Measurements from ENCODE around the gene WNT9B.

Gene WNT9B

DNA sequence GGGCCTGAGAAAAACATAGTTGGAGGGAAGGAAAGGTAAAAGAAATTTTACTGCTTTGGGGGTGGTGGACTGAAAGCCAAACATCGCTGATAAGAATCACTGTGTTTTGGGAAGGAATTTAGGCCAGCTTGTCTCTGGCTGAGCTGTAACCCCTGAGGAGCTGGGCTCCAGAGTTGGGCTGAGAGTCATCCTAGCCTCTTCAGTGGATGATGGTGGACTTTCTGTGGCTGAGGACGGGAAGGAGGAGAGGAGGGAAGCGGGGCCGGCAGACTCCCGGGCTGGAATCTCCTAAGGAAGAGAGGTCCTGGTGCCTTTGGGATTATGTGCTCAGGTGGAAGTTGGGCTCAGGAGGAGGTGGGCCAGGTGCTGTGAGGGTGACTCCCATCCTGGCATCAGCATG lies 8.6 kb downstream of the WNT9B start:
- no peak for DNase-seq

DNA sequence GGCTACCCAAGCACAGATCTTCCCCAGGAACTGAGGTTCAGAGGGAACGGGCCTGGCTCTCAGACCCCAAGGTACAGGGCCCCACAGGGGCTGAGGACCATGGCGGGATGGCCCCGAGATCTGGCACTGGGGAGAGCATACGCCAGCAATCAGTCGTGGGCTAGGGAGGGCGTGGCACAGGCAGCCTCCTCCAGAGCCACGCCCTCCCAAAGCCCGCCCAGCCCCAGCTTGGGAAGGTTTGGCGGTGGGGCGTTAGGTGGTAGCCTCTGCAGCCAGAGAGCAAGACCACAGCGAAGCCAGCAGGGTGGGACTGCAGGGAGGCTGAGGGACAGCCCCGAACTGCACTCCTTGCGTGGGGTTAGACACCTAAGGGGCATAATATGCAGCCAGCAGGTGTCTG lies 11.6 kb downstream of the WNT9B start:
- DNase-seq = no peak

DNA sequence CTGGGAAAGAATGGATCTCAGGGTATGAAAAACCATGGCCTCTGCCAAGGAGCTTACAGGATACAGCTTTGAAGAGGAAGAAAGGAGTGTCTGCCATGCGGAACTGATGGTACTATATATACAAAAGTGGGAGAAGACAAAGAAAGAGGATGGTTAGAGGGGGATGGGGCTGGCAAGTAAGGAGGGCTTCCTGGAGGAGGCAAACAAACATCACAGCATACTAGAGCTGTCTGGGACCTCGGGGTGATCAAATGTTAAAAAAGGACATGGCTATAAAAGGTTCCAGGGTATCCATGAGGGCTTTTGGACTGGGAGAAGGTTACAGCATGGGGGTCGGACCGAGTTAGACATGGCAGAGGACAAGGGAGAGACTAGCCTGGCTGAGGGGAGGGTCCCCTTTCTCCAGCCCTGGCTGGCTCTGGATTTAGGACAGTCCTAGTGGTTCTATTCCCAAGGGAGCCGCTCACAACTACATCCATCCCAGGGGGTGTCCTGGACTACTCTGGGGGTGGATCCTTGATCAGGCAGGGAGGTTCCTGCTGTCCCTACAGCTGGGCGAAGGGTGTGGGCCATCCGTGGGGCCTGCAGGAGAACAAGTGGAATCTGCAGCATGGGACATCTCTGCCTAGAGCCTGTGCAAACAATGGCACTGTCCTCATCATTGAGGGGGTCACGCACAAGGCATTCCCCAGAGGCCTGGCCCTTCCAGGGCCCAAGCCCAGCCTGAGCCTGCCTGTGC lies 12.2 kb downstream of the WNT9B start:
- no peak for DNase-seq

DNA sequence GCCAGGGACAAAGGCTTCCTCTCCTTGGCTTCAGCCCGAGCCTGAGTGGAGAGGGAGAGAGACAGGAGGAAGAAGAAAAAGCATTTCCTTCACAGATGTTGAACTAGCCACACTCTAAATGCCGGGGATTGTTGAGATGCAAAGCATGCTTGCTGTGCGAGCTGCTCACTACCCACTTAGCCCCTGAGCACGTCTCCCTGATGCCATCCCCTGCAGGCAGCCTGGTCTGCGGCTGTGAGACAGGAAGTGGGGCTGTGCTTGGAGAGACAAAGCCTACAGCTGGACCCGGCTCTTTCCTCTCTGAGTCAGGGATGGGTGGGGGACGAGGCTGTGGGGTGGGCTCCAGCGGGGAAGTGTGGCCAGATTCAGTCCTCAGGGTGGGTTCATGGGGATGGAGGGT lies 13.7 kb downstream of the WNT9B start:
- no peak for DNase-seq

DNA sequence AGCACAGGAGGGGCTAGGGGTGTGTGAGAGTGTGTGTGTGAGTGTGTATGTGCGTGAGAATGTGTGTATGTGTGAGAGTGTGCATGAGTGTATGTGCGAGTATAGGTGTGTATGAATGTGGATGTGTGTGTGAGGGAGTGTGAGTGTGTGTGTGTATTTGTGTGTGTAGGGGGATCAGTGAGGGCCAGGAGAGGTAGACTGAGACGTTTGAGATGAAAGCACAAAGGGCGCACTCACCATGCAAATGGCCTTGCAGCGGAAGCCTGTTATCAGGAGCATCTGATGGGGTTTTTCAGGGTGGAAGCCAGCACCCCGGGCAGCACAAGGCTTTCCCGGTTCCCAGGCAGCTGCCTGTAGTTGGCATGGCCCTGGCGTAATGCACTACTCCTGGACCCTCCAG lies 14.9 kb downstream of the WNT9B start:
- peak; percentile 51 for DNase-seq

DNA sequence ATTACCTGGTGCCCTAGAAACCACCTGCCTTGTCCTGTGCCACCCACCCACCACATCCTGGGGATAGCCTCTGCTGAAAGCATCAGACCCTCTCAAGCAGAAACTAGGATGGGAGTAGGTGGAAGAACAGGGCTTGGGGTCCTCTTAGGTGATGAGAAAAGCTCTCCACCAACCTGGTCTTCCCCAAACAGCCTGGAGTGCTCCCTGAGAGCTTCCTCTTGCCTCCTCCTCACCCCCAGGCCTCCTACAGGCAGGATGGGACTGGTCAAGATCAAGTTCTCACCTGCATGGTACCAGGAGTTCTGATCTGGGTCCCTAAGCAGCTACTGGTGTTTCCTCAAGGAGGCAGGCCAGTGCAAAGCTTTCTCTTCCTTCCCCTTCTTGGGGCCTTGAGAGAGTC lies 15.4 kb downstream of the WNT9B start:
- no peak for DNase-seq

DNA sequence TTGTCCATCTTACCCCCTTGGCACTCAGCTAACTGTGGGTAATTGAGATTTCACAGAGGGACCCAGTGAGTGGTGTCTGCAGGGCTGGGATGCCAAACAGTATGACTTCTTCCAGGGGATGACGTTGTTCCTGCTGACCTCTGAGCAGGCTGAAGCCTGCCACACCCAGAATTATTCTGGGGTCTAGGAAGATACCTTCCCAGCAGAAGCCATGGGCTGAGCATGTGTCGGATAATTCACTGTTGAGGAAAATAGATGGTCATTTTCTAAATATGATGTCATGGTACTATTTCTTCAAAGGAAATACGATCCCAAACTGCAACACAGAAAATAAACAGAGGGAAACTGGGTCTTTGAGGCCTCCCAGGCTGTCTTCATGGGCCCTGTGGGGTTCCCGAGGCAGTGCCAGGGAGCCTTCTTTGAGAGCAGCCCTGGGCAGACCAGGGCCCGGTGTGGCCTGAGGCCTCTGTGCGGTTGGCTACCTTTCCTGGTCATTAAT lies 17.4 kb downstream of the WNT9B start:
- no peak for DNase-seq

DNA sequence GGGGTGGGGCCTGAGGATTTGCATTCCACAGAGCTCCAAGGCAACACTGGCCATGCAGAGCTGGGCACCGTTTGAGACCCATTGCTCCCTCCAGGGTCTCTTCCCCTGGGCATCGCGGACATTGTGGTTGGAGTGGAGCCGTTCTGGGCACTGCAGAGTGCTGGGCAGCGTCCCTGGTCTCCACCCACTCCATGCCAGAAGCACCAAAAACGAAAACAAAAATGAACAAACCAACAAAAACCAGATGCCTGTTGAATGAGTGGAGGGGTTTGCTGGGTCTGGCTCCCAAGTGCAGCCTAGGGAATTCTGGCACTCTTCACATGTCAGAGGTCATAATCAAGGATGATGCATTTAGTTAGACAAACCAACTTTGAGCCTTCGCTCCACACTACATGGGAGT lies 17.9 kb downstream of the WNT9B start:
- no peak for DNase-seq

DNA sequence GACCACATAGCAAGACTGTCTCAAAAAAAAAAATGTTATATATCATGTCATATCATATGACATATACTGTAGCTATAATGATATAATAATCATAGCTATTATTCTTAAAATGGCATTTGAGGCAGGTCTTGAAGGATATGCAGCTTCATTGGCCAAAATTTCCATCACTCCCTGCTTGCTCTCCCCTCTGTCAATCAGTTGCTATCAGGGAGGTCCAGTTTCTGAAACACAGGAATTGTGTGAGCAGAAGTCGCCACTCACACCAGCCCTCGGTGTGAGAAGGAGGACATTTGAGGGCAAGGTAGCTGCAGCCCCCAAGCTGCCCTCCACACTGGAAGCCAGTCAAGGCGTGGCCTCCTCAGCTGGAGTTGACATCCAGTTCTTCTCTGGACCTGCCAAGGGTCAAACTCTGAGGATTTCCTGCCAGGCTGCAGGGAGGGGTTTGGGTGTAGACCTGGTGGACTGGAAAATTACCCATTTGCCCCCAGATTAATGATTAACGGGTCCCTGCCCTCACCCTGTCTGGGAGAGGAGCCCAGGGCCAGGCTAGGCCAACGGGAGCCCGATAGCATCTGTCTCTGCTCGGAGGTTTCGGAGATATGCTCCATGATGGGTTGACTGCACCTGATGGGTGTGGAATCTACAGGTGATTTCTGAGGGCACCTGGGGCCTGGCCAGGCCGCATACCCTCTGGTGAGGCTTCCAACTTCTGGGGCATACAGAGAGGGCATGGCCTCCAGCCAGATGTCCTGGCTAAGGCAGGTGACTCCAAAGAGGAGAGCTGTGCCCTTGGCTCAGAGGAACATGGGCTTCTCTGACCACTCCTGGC lies 18.8 kb downstream of the WNT9B start:
- peak; percentile 29 for DNase-seq

DNA sequence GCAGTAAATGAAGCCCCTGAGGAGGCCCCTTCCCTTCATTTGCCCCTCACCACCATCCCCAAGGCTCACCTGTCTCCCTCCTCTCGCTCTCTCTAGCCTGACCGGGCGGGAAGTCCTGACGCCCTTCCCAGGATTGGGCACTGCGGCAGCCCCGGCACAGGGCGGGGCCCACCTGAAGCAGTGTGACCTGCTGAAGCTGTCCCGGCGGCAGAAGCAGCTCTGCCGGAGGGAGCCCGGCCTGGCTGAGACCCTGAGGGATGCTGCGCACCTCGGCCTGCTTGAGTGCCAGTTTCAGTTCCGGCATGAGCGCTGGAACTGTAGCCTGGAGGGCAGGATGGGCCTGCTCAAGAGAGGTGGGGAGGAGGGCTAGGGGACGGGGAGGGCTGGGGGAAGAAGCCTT lies 21.0 kb downstream of the WNT9B start:
- no peak for DNase-seq

DNA sequence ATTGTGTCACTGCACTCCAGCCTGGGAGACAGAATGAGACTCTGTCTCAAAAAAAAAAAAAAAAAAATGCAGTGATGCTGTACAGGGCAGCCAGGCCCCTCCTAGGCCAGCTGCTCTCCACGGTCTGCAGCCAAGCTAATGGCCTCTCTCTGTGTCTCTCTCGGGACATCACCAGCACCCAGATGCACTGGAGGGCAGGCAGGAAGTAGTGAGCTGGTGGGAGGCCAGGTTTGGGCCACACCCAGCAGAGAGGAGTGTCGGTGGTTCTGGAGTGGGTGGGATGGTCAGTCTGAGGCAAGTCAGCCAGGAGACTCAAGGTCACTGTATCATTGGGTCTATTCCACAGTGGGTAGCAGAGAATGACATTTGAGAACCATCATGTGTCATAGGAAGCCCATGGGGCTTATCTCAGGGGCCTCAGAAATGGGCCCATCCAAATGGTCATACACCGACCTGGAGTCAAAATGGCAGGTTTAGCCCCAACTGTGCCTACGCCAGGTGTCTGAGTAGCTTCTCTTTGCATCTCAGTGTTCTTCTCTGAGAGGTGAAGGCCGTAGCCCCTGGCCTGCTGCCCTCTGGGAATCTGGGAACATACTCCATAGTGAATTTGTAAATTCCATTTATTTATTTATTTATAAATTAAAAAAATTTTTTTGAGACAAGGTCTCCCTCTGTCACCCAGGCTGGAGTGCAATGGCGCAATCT lies 22.7 kb downstream of the WNT9B start:
- DNase-seq = no peak

DNA sequence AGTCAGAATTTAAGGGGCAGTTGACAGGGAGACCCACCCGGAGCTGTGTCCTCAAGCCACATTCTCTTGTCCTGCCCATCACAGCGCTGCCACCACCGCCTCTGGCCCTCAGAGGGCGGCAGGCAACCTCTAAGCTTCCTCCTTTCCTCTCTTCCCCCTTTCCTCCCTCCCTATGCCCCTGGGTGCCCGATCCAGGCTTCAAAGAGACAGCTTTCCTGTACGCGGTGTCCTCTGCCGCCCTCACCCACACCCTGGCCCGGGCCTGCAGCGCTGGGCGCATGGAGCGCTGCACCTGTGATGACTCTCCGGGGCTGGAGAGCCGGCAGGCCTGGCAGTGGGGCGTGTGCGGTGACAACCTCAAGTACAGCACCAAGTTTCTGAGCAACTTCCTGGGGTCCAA lies 23.5 kb downstream of the WNT9B start:
- no peak for DNase-seq

DNA sequence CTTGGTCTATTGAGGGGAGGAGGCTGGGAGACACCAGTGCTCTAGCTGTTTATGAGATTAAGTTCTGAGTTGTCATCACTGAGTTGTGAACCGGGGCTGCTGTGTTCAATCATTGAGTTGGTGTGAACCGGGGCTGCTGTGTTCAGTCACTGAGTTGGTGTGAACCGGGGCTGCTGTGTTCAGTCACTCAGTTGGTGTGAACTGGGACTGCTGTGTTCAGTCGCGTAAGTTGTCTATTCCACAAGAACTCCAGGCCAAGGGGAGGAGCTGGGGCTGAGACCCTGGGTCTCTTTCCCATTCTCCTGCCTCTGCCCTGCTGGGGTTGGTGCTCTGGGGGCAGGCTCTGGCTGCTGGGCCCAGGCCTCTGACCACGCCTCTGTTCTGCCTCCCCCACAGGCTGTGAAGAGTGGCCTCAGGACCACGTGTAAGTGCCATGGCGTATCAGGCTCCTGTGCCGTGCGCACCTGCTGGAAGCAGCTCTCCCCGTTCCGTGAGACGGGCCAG lies 24.5 kb downstream of the WNT9B start:
- no peak for DNase-seq

DNA sequence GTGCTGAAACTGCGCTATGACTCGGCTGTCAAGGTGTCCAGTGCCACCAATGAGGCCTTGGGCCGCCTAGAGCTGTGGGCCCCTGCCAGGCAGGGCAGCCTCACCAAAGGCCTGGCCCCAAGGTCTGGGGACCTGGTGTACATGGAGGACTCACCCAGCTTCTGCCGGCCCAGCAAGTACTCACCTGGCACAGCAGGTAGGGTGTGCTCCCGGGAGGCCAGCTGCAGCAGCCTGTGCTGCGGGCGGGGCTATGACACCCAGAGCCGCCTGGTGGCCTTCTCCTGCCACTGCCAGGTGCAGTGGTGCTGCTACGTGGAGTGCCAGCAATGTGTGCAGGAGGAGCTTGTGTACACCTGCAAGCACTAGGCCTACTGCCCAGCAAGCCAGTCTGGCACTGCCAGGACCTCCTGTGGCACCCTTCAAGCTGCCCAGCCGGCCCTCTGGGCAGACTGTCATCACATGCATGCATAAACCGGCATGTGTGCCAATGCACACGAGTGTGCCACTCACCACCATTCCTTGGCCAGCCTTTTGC lies 25.0 kb downstream of the WNT9B start:
- DNase-seq = peak; percentile 69

DNA sequence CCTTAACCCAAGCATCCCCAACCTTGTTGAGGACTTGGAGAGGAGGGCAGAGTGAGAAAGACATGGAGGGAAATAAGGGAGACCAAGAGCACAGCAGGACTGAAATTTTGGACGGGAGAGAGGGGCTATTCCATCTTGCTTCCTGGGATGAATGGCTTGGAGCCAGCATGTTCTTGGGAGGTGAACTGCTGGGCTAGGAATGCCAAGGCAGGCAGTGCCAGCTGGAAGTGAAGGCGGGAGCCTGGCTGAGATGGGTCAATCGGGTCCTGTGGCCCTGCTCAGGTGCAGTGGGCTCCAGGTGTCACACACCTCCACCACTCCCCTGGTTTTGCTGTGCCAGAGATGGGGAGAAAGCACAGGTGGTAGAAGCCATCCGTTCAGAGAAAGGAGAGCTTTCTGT lies 25.5 kb downstream of the WNT9B start:
- no peak for DNase-seq

DNA sequence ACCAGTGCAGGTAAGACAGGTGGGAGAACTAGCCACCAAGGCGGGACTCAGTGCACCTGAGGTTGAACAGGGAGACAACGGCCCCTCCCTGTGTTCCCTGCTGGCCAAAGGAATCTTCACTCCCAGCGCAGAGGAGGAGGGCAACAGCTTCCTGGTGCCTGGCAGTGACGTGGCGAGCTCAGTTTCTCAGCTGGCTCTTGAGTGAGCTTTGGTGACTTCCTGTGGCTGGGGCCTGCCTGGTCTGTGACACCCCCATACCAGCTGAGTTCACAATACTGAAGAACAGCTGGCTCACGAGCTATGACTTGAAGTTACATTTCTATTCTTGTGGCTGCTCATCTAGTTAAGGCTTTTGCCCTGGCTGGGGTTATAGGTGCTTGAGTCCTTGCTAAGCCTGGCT lies 26.1 kb downstream of the WNT9B start:
- DNase-seq = no peak

DNA sequence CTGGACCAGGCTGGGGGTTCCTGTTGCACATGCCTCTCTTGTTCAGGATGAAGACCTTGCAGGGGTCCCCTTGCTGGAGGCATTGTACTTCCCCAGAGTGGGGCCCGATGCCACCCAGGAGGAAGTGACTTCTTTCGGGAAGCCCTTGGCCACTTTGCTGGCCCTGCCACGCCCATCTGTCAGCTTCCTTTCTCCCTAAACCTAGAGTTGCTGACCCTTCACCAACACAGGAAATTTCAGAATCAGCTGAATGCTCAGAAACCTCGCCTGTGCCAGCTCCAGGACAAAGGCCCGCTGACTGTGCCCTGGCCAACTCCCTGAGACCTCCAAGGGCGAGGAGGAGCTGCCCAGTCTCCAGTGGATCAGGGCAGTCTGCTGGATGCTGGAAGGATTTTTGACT lies 26.7 kb downstream of the WNT9B start:
- DNase-seq = no peak

DNA sequence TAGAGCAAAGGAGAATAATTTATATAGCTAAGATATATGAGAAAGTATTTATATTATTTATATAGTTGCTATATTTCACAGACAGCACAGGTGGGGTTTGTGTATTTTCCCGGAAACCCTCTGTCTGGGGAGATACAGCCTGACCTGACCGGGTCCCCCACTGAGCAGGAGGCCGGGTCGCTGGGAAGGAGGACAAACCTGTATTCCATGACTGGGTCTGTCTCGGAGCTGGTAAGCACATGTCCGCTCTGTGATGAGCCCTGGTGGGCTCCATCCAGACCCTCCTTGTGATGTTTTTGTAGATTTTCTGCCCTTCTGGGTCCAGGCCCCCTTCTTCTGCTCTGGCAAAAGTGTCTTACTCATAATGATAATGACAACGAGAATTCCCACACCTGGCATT lies 27.7 kb downstream of the WNT9B start:
- no peak for DNase-seq

DNA sequence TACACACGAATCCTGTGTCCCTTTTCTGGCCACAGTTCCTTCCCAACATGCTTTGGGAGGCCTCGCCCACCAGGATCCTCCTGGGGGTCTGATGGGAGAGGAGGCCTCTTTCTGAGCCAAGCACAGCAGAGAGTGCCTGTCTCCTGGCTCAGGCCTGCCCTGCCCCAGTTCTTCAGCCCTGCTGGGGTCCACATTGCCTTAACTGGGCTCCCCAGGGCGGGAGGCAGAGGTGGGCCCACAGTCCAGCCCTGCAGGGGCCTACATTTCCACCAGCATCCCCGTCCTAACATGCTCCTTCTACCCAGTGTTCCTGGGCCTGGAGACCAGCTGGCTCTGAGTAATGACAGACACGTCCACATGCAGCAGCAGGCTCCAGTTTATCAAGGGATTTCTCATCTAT lies 29.6 kb downstream of the WNT9B start:
- DNase-seq = no peak

DNA sequence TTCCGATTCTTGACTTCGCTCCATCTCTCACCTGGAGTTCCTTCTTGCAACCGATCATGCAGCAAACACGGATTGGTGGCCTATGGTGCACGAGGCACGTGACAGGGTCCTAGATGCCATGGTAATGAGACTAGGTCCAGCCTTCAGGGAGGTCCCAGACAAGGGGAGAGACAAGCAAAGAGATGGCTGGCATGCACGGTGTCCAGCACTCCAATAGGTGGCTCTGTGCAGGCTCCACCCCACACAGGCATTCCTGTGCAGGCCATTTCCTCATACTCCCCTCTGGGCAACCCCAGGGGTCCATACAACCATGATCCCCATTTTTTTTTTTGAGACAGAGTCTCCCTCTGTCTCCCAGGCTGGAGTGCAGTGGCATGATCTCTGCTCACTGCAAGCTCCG lies 31.3 kb downstream of the WNT9B start:
- no peak for DNase-seq

DNA sequence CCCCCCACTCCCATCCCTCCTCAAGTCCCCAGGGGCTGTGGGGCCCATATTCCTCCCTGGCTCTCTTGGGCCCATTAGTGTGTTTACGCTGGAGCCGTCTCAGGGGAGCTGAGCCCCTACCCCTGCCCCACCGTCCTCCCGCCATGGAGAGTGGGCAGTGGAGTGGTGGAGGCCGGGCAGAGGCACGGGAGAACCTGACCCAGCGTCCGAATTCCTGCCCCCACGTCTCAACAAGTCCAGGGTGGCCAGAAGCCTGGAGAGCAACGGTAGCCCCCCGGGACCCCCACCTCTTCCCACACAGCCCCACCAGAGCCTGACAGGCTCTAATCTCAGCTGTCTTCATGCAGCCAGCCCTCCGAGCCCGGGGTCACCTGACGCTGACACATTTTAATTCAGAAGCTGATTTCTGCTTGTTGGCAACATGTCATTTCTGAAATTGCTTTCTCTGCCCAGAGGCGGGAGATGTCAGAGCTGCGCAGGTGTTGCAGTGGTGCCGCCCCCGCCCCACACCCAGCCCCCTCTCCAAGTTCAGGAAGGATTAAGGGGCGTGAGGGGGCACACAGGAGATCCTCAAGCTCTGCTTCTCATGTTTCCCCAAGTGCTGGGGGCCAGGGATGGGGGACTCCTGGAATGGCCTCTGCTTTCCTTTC lies 32.6 kb downstream of the WNT9B start:
- DNase-seq = no peak

DNA sequence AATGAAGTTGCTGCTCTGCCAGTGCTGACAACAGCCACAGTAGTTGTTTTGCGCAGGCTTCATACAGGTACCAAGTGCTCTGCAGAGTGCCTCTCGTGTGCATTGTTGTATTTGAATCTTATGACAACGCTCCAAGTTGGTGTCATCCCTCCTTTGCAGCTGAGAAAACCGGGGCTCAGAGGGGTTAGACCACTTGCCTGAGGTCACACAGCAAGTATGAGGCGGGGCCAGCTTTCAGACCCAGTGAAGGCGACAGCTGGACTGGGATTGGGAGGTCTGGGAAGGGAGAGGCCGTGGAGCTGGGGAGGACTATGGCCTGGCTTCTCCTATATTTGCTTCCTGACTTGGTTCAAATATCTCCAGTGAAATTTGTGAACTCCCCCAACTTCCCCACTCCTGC lies 33.2 kb downstream of the WNT9B start:
- no peak for DNase-seq

All from NCI-H526 treated with DMSO at 0.1 percent for 48 hours (cell line).